D721Med (cell line): Measurements from ENCODE around the gene MECP2.
A peak's percentile ranks its signal among the peaks of the same experiment; 100 is the strongest.

Experiments
- DNase-seq: peaks from one replicate; pipeline ENCODE4 v3.0.0; 2011; ENCODE audit warnings: low spot score; ENCODE audit not compliant: insufficient read length
- FAIRE-seq: peaks from 2 replicates; lab custom pipeline; 2011; peaks lifted over from hg19 to GRCh38; lab: Jason Lieb, UNC
- CTCF ChIP-seq: IDR thresholded peaks from 2 replicates; pipeline ENCODE4 v1.5.1; 2012; ENCODE audit warnings: mild to moderate bottlenecking, control low read depth; ENCODE audit not compliant: insufficient read depth; ENCODE audit errors: missing control alignments

Gene MECP2

GRCh38 chrX:154136627-154137161 lies 39.2 kb upstream of the MECP2 start:
- FAIRE-seq (no peak), DNase-seq (peak; percentile 57)
- peak; percentile 50 for TF ChIP-seq CTCF

GRCh38 chrX:154135458-154136229 lies 38.1 kb upstream of the MECP2 start:
- FAIRE-seq (no peak), DNase-seq (no peak)

GRCh38 chrX:154132366-154132765 lies 34.8 kb upstream of the MECP2 start:
- FAIRE-seq = no peak
- no peak for TF ChIP-seq CTCF

More at GRCh38 chrX:154135458-154136229, 38.1 kb upstream of the MECP2 start:
- no peak for TF ChIP-seq CTCF

GRCh38 chrX:154131955-154132354 lies 34.4 kb upstream of the MECP2 start:
- no peak for FAIRE-seq
- no peak for TF ChIP-seq CTCF
- DNase-seq = no peak

More at GRCh38 chrX:154132366-154132765, 34.8 kb upstream of the MECP2 start:
- no peak for DNase-seq

GRCh38 chrX:154126101-154126500 lies 28.6 kb upstream of the MECP2 start:
- TF ChIP-seq CTCF = no peak
- FAIRE-seq = no peak
- no peak for DNase-seq

GRCh38 chrX:154125391-154126040 lies 28.0 kb upstream of the MECP2 start:
- no peak for DNase-seq
- FAIRE-seq = no peak
- no peak for TF ChIP-seq CTCF
